NT2/D1 (cell line): ENCODE measurements around the gene KIF23.
A peak's percentile ranks its signal among the peaks of the same experiment; 100 is the strongest.

Experiments used
- DNase-seq: peaks from one replicate; pipeline ENCODE4 v3.0.0-alpha.2; 2011; ENCODE audit warnings: low read depth, low spot score
- H3K27me3 ChIP-seq: 2 replicates; pipeline ENCODE4 v1.6.0; 2011; ENCODE audit warnings: mild to moderate bottlenecking; ENCODE audit not compliant: insufficient read length, insufficient read depth
- H3K36me3 ChIP-seq: 2 replicates; pipeline ENCODE4 v1.6.1; 2011; ENCODE audit warnings: mild to moderate bottlenecking, low read length, mixed read lengths; ENCODE audit not compliant: insufficient read depth, insufficient read length
- H3K4me1 ChIP-seq: 2 replicates; pipeline ENCODE4 v1.5.1; 2011; ENCODE audit not compliant: insufficient read depth, insufficient read length
- H3K4me3 ChIP-seq: 2 replicates; pipeline ENCODE4 v1.5.1; 2011; ENCODE audit warnings: low read depth; ENCODE audit not compliant: insufficient read length
- H3K9ac ChIP-seq: 2 replicates; pipeline ENCODE4 v1.6.0; 2011; ENCODE audit warnings: low read depth; ENCODE audit not compliant: insufficient read length
- H3K9me3 ChIP-seq: 2 replicates; pipeline ENCODE4 v1.5.1; 2011; ENCODE audit warnings: mild to moderate bottlenecking, low read length; ENCODE audit not compliant: insufficient read depth
- SUZ12 ChIP-seq: IDR thresholded peaks from 2 replicates; pipeline ENCODE4 v1.6.1; 2011; ENCODE audit not compliant: insufficient read length, insufficient read depth; ENCODE audit errors: extremely low read depth
- YY1 ChIP-seq: IDR thresholded peaks from 2 replicates; pipeline ENCODE4 v1.6.1; 2011; ENCODE audit not compliant: insufficient read length, insufficient read depth
- ZNF274 ChIP-seq: IDR thresholded peaks from 2 replicates; pipeline ENCODE4 v1.6.1; 2011; ENCODE audit warnings: mild to moderate bottlenecking, low read depth, low read length

The KIF23 gene

DNA sequence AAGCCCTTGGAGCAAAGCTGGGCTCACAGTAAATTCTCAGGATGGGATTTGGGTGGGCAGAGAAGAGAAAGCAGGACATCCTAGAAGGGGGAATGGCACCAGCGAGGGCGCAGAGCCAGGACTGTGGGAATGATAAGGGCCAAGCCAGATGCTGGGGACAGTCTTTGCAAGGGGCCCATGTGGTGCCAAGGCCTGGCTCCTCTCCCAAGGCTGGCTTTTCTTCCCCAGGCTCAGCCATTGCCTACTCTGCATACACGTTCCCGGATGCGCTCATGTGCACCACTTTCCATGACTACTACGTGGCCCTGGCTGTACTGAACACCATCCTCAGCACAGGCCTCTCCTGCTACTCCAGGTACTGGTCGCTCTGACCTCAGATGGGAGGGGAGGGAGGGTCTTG, 24.7 kb upstream of the KIF23 start:
- H3K36me3 ChIP-seq: no peaks in the 10 kb centered on the region
- no peak overlapping the region for H3K9ac ChIP-seq
- no peaks in the 10 kb centered on the region for H3K27me3 ChIP-seq
- H3K4me1 ChIP-seq: peaks cover 19% of the 10 kb centered on the region
- TF ChIP-seq YY1 (no peak), SUZ12 (no peak), ZNF274 (no peak)
- no peak overlapping the region for H3K4me3 ChIP-seq
- H3K9me3 ChIP-seq: no peaks in the 10 kb centered on the region
- no peak for DNase-seq

GRCh38 chr15:69390575-69390974, 23.6 kb upstream of the KIF23 start:
- H3K4me3 ChIP-seq: no peak overlapping the region
- H3K9me3 ChIP-seq: no peaks in the 10 kb centered on the region
- no peaks in the 10 kb centered on the region for H3K36me3 ChIP-seq
- TF ChIP-seq ZNF274: no peak
- TF ChIP-seq YY1: no peak
- no peak for TF ChIP-seq SUZ12
- H3K9ac ChIP-seq: no peak overlapping the region
- no peak for DNase-seq
- peaks cover 8% of the 10 kb centered on the region for H3K27me3 ChIP-seq
- H3K4me1 ChIP-seq: peaks cover 20% of the 10 kb centered on the region

DNA sequence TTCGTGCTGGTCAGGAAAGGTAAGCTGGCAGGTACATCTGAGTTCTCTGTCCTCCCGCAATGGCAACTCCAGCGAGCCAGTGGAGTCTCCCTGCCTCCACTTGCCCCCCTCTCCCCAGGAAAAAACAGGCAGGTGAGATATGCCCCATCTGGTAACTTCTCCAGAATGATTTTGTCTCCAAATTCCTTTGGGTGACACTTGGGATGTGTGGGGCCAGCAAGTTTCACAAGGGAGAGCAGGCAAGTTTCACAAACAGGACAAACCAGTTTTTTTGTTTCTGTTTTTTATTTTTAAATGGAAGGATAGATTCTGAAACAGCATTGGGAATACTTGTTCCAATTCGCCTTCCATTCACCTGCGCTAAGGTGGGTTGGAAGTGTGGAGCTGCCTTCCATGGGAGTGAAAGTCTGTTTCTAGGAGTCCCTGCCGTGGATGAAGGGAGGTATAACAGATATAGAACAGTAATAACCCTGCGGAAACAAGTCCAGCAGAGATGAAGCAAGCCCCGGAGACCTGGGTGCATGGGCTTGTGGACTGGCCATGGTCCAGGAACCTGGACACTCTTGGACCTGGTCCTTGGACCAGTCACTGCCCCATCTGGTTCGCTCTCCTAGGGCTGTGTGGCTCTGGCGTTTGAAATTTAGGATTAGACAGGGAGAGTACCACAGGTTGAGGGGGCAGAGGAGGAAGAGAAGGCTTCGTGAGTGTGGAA, 22.9 kb upstream of the KIF23 start:
- no peak overlapping the region for H3K9ac ChIP-seq

GRCh38 chr15:69392352-69392751, 21.8 kb upstream of the KIF23 start:
- no peaks in the 10 kb centered on the region for H3K36me3 ChIP-seq
- no peak overlapping the region for H3K4me3 ChIP-seq
- TF ChIP-seq SUZ12 (no peak), YY1 (no peak), ZNF274 (no peak)
- no peaks in the 10 kb centered on the region for H3K9me3 ChIP-seq
- H3K27me3 ChIP-seq: peaks cover 16% of the 10 kb centered on the region
- peaks cover 19% of the 10 kb centered on the region for H3K4me1 ChIP-seq
- no peak overlapping the region for H3K9ac ChIP-seq
- DNase-seq: no peak

More for the DNA sequence above, 22.9 kb upstream of the KIF23 start:
- Histone ChIP-seq H3K36me3 (no peaks in the 10 kb centered on the region), H3K9me3 (no peaks in the 10 kb centered on the region), H3K4me3 (no peak overlapping the region), H3K27me3 (peaks cover 14% of the 10 kb centered on the region), H3K4me1 (peaks cover 20% of the 10 kb centered on the region)
- DNase-seq: no peak
- TF ChIP-seq ZNF274: no peak
- TF ChIP-seq YY1: no peak
- no peak for TF ChIP-seq SUZ12

GRCh38 chr15:69393831-69394491, 20.2 kb upstream of the KIF23 start:
- peaks cover 16% of the 10 kb centered on the region for H3K27me3 ChIP-seq
- H3K36me3 ChIP-seq: no peaks in the 10 kb centered on the region
- H3K9me3 ChIP-seq: no peaks in the 10 kb centered on the region
- H3K9ac ChIP-seq: no peak overlapping the region
- H3K4me3 ChIP-seq: no peak overlapping the region
- DNase-seq: no peak
- TF ChIP-seq ZNF274: no peak
- peaks cover 7% of the 10 kb centered on the region for H3K4me1 ChIP-seq

- DNase-seq: peak; percentile 70
- H3K4me3 ChIP-seq: no peak overlapping the region
- no peaks in the 10 kb centered on the region for H3K36me3 ChIP-seq
- TF ChIP-seq ZNF274 (no peak), SUZ12 (no peak), YY1 (no peak)
- no peaks in the 10 kb centered on the region for H3K9me3 ChIP-seq
- H3K27me3 ChIP-seq: peaks cover 16% of the 10 kb centered on the region
- peak overlapping the region; percentile 42 for H3K9ac ChIP-seq
- H3K4me1 ChIP-seq: peaks cover 7% of the 10 kb centered on the region
These were observed 19.4 kb upstream of the KIF23 start for GRCh38 chr15:69394556-69395282.

DNA sequence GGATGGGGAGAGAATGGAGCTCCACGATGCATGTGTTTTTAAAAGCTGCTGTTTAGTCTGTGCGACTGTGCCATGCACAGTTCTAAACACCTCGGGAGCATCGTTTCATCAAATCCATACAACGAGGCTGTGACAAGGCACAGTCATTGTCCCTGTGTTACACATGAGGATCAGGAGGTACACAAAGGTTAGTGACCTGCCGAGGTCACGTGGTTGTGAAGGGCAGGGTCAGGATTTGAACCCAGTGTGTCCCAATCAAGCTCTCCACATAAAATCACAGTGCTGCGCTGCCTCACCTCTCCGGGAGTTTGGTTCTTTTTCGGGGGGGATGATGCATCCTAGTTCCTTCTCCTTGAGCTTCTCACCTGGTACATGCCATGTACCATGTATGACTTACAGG, 18.7 kb upstream of the KIF23 start:
- no peak overlapping the region for H3K4me3 ChIP-seq
- DNase-seq: no peak
- no peaks in the 10 kb centered on the region for H3K36me3 ChIP-seq
- TF ChIP-seq YY1 (no peak), ZNF274 (no peak), SUZ12 (no peak)
- no peaks in the 10 kb centered on the region for H3K9me3 ChIP-seq
- H3K4me1 ChIP-seq: peaks cover 7% of the 10 kb centered on the region
- H3K27me3 ChIP-seq: peaks cover 16% of the 10 kb centered on the region
- H3K9ac ChIP-seq: no peak overlapping the region
